ENCODE measurements around the gene MYOD1. TPM values are rescaled to one million over a fixed set of nuclear protein-coding genes. Genes with fewer than 3 reads are reported as not detected.

MYOD1 gene
- total RNA-seq, 1 donor from 2014 or later = not detected

- no peaks in the 10 kb centered on the region for H3K9me3 Mint-ChIP-seq (ENCODE audit: low read depth)
- DNase-seq (ENCODE audit: low spot score) = no peak
- no peaks in the 10 kb centered on the region for H3K4me1 Mint-ChIP-seq (ENCODE audit: low read depth)
- H3K27me3 Mint-ChIP-seq (ENCODE audit: low read depth) = peaks cover 47% of the 10 kb centered on the region
- H3K4me3 Mint-ChIP-seq (ENCODE audit: unreplicated experiment) = no peak overlapping the region
- H3K36me3 Mint-ChIP-seq (ENCODE audit: low read depth) = no peaks in the 10 kb centered on the region
- no peak for TF ChIP-seq CTCF (IDR thresholded peaks at IDR 0.05)
- H3K27ac Mint-ChIP-seq (ENCODE audit: unreplicated experiment) = no peak overlapping the region
These were observed 26.4 kb upstream of the MYOD1 start for GRCh38 chr11:17692931-17693330.

GRCh38 chr11:17693531-17693930 is 25.8 kb upstream of the MYOD1 start:
- Mint-ChIP-seq H3K27me3 (ENCODE audit: low read depth) (peaks cover 47% of the 10 kb centered on the region), H3K4me1 (ENCODE audit: low read depth) (no peaks in the 10 kb centered on the region), H3K9me3 (ENCODE audit: low read depth) (no peaks in the 10 kb centered on the region), H3K36me3 (ENCODE audit: low read depth) (no peaks in the 10 kb centered on the region), H3K4me3 (ENCODE audit: unreplicated experiment) (no peak overlapping the region), H3K27ac (ENCODE audit: unreplicated experiment) (no peak overlapping the region)
- TF ChIP-seq CTCF (IDR thresholded peaks at IDR 0.05) = no peak
- no peak for DNase-seq (ENCODE audit: low spot score)

GRCh38 chr11:17694494-17695110 is 24.8 kb upstream of the MYOD1 start:
- TF ChIP-seq CTCF (IDR thresholded peaks at IDR 0.05) = no peak
- no peak for DNase-seq (ENCODE audit: low spot score)
- Mint-ChIP-seq H3K36me3 (ENCODE audit: low read depth) (no peaks in the 10 kb centered on the region), H3K4me3 (ENCODE audit: unreplicated experiment) (no peak overlapping the region), H3K27ac (ENCODE audit: unreplicated experiment) (no peak overlapping the region), H3K9me3 (ENCODE audit: low read depth) (no peaks in the 10 kb centered on the region), H3K4me1 (ENCODE audit: low read depth) (no peaks in the 10 kb centered on the region), H3K27me3 (ENCODE audit: low read depth) (peaks cover 47% of the 10 kb centered on the region)

- Mint-ChIP-seq H3K27ac (ENCODE audit: unreplicated experiment) (no peak overlapping the region), H3K4me1 (ENCODE audit: low read depth) (no peaks in the 10 kb centered on the region), H3K4me3 (ENCODE audit: unreplicated experiment) (no peak overlapping the region), H3K27me3 (ENCODE audit: low read depth) (peaks cover 47% of the 10 kb centered on the region), H3K36me3 (ENCODE audit: low read depth) (no peaks in the 10 kb centered on the region), H3K9me3 (ENCODE audit: low read depth) (no peaks in the 10 kb centered on the region)
- TF ChIP-seq CTCF (IDR thresholded peaks at IDR 0.05) = no peak
- DNase-seq (ENCODE audit: low spot score) = no peak
These were observed 23.6 kb upstream of the MYOD1 start for GRCh38 chr11:17695454-17696441.

- DNase-seq (ENCODE audit: low spot score) = no peak
- Mint-ChIP-seq H3K27ac (ENCODE audit: unreplicated experiment) (no peak overlapping the region), H3K27me3 (ENCODE audit: low read depth) (peaks cover 40% of the 10 kb centered on the region), H3K36me3 (ENCODE audit: low read depth) (no peaks in the 10 kb centered on the region), H3K4me1 (ENCODE audit: low read depth) (no peaks in the 10 kb centered on the region), H3K9me3 (ENCODE audit: low read depth) (no peaks in the 10 kb centered on the region), H3K4me3 (ENCODE audit: unreplicated experiment) (no peak overlapping the region)
- TF ChIP-seq CTCF (IDR thresholded peaks at IDR 0.05) = no peak
These were observed 22.6 kb upstream of the MYOD1 start for GRCh38 chr11:17696741-17697140.
